SK-N-SH treated with all-trans-retinoic acid at 6 μM for 48 hours (cell line): ENCODE measurements around the gene POTEF.
"Not testable (repeated sequence)": the region's sequence is repeated elsewhere in the genome, so short reads cannot be mapped to it uniquely, and the experiment has no call there.

Experiments used
- GLIS3 ChIP-seq: fragments of 250-450 bp; sonication (Bioruptor Pico); IDR thresholded peaks from 2 replicates; pipeline ENCODE4 v1.5.0; 2020; ENCODE audit warnings: mild to moderate bottlenecking, moderate library complexity
- TF ChIP-seq, protein P1 (sequence below): fragments of 250-450 bp; sonication (Bioruptor Pico); IDR thresholded peaks from 2 replicates; pipeline ENCODE4 v1.8.0; 2020; ENCODE audit warnings: mild to moderate bottlenecking, moderate library complexity, borderline replicate concordance

DNA sequence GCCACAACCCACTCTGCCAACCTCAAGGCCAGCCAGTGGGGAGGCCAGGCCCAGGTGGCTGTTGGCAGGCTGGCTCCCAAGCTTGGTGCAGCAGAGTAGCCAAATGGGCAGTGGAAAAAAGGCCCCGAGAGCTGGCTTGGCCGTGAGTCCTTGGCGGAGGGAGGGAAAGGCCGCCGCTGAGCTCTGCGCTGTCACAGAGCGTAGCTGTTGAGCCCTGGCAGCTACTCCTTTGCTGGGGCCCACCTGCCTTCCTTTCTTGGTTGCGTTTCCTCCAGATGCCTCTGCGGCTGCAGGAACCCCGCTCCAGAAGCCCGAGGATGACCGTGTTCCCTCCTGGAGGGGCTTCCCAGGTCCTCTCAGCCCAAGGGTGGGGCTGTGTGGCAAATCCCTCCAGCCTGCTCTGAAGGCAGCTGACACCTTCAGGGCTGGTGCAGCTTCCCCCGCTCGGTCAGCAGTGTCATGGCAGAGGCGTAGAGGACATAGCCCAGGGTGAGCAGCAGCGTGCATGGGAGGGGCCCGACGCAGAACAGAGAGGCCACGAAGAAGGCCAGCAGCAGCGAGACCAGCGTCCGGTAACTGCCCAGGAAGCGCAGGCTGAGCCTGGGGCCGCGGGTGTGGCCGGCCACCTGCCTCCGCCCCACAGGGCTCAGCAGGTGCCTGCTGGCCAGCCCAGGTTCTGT lies 23.3 kb upstream of the POTEF start:
- TF ChIP-seq, protein P1, sequence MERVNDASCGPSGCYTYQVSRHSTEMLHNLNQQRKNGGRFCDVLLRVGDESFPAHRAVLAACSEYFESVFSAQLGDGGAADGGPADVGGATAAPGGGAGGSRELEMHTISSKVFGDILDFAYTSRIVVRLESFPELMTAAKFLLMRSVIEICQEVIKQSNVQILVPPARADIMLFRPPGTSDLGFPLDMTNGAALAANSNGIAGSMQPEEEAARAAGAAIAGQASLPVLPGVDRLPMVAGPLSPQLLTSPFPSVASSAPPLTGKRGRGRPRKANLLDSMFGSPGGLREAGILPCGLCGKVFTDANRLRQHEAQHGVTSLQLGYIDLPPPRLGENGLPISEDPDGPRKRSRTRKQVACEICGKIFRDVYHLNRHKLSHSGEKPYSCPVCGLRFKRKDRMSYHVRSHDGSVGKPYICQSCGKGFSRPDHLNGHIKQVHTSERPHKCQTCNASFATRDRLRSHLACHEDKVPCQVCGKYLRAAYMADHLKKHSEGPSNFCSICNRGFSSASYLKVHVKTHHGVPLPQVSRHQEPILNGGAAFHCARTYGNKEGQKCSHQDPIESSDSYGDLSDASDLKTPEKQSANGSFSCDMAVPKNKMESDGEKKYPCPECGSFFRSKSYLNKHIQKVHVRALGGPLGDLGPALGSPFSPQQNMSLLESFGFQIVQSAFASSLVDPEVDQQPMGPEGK (CRISPR knock-in tag): not testable (repeated sequence)
- TF ChIP-seq GLIS3: not testable (repeated sequence)
